HEK293 (cell line): Measurements from ENCODE around the gene USP6NL.

ENCODE experiments used
- CTCF ChIA-PET: fragments of 350-600 bp; formaldehyde crosslinking; extraction: SDS; loops from one replicate; lab custom pipeline; 2021; ENCODE audit warnings: antibody characterized with exemption; lab: Yijun Ruan, JAX
- POLR2A ChIA-PET: fragments of 300-600 bp; formaldehyde crosslinking; extraction: SDS; loops from one replicate; lab custom pipeline; 2020; ENCODE audit warnings: antibody characterized with exemption, inconsistent platforms; lab: Yijun Ruan, JAX
- H3K27ac ChIP-seq: fragments of 200-500 bp; sonication (Bioruptor generic); 2 replicates; pipeline ENCODE4 v1.5.1; 2014; ENCODE audit warnings: low read depth, low read length, control low read depth, inconsistent platforms; ENCODE audit errors: extremely low read depth
- H3K36me3 ChIP-seq, 2 experiments: fragments of 200-500 bp in 1 of 2; sonication (Bioruptor generic) in 1 of 2; 1 replicate in 1 of 2; 2 replicates in 1 of 2; pipeline ENCODE4 v1.5.1; 2014 to 2017; ENCODE audit warnings: inconsistent platforms in 2 of 2, low read length in 2 of 2; ENCODE audit not compliant: control insufficient read depth in 2 of 2, insufficient read depth in 1 of 2
- H3K4me1 ChIP-seq: fragments of 200-500 bp; sonication (Bioruptor generic); 2 replicates; pipeline ENCODE4 v1.5.1; 2014; ENCODE audit warnings: mild to moderate bottlenecking, low read length, inconsistent platforms; ENCODE audit not compliant: control insufficient read depth, insufficient read depth
- H3K4me3 ChIP-seq: 2 replicates; pipeline ENCODE4 v1.5.1; 2011; ENCODE audit warnings: low read depth, mild to moderate bottlenecking, control low read depth, low read length, moderate library complexity
- H3K9me3 ChIP-seq: fragments of 200-500 bp; sonication (Bioruptor generic); 2 replicates; pipeline ENCODE4 v1.5.1; 2014; ENCODE audit warnings: low read depth, low read length, inconsistent platforms; ENCODE audit not compliant: control insufficient read depth, insufficient read depth
- IKZF3 ChIP-seq: fragments of 450-650 bp; IDR thresholded peaks from 2 replicates; pipeline ENCODE4 v1.5.0; 2018; ENCODE audit warnings: missing biosample characterization, mild to moderate bottlenecking, missing genetic modification characterization, moderate library complexity
- MZF1 ChIP-seq: fragments of 450-650 bp; formaldehyde crosslinking; IDR thresholded peaks from 2 replicates; pipeline ENCODE4 v1.5.1; 2017; ENCODE audit warnings: missing biosample characterization, missing genetic modification characterization, borderline replicate concordance
- SALL2 ChIP-seq: fragments of 450-650 bp; formaldehyde crosslinking; IDR thresholded peaks from 2 replicates; pipeline ENCODE4 v1.5.0; 2017; ENCODE audit warnings: missing biosample characterization, mild to moderate bottlenecking, missing genetic modification characterization, borderline replicate concordance
- ZBTB17 ChIP-seq: fragments of 450-650 bp; formaldehyde crosslinking; IDR thresholded peaks from 2 replicates; pipeline ENCODE4 v1.5.1; 2016; ENCODE audit warnings: missing biosample characterization, missing genetic modification characterization
- ZNF202 ChIP-seq: fragments of 450-650 bp; formaldehyde crosslinking; IDR thresholded peaks from 2 replicates; pipeline ENCODE4 v1.5.1; 2016; ENCODE audit warnings: missing biosample characterization, missing genetic modification characterization, borderline replicate concordance
- ZNF274 ChIP-seq, 2 experiments: fragments of 200-500 bp in 1 of 2; fragments of 450-650 bp in 1 of 2; sonication (Bioruptor generic) in 1 of 2; formaldehyde crosslinking in 1 of 2; IDR thresholded peaks; 2 replicates each; pipeline versions ENCODE4 v1.5.1 to v1.6.1; 2014 to 2016; ENCODE audit warnings: borderline replicate concordance in 1 of 2, inconsistent platforms in 1 of 2, low read length in 1 of 2, missing biosample characterization in 1 of 2, missing genetic modification characterization in 1 of 2
- ZNF514 ChIP-seq: fragments of 450-650 bp; formaldehyde crosslinking; IDR thresholded peaks from 2 replicates; pipeline ENCODE4 v1.5.1; 2016; ENCODE audit warnings: missing biosample characterization, missing genetic modification characterization
- ZNF623 ChIP-seq: fragments of 450-650 bp; formaldehyde crosslinking; IDR thresholded peaks from 2 replicates; pipeline ENCODE4 v1.5.1; 2016; ENCODE audit warnings: missing biosample characterization, missing genetic modification characterization
- ZNF76 ChIP-seq: fragments of 450-650 bp; formaldehyde crosslinking; IDR thresholded peaks from 2 replicates; pipeline ENCODE4; 2016; ENCODE audit warnings: low read depth, missing biosample characterization, missing genetic modification characterization, borderline replicate concordance
- ZNF791 ChIP-seq: fragments of 450-650 bp; formaldehyde crosslinking; IDR thresholded peaks from 2 replicates; pipeline ENCODE4 v1.5.1; 2016; ENCODE audit warnings: missing biosample characterization, missing genetic modification characterization
- ZNF843 ChIP-seq: fragments of 450-650 bp; formaldehyde crosslinking; IDR thresholded peaks from 2 replicates; pipeline ENCODE4 v1.5.1; 2016; ENCODE audit warnings: missing biosample characterization, missing genetic modification characterization
- TF ChIP-seq, protein P1 (sequence below): fragments of 450-650 bp; formaldehyde crosslinking; IDR thresholded peaks from 2 replicates; pipeline ENCODE4 v1.5.1; 2016; ENCODE audit warnings: missing biosample characterization, missing genetic modification characterization
- TF ChIP-seq, protein P2 (sequence below): fragments of 450-650 bp; formaldehyde crosslinking; IDR thresholded peaks from 2 replicates; pipeline ENCODE4 v1.5.1; 2017; ENCODE audit warnings: missing biosample characterization, missing genetic modification characterization
- TF ChIP-seq, protein P3 (sequence below): fragments of 450-650 bp; formaldehyde crosslinking; IDR thresholded peaks from 2 replicates; pipeline ENCODE4 v1.5.0; 2017; ENCODE audit warnings: missing biosample characterization, missing genetic modification characterization, borderline replicate concordance
- TF ChIP-seq, protein P4 (sequence below): fragments of 450-650 bp; formaldehyde crosslinking; IDR thresholded peaks from 2 replicates; pipeline ENCODE4 v1.5.1; 2017; ENCODE audit warnings: missing biosample characterization, missing genetic modification characterization

Gene USP6NL

DNA sequence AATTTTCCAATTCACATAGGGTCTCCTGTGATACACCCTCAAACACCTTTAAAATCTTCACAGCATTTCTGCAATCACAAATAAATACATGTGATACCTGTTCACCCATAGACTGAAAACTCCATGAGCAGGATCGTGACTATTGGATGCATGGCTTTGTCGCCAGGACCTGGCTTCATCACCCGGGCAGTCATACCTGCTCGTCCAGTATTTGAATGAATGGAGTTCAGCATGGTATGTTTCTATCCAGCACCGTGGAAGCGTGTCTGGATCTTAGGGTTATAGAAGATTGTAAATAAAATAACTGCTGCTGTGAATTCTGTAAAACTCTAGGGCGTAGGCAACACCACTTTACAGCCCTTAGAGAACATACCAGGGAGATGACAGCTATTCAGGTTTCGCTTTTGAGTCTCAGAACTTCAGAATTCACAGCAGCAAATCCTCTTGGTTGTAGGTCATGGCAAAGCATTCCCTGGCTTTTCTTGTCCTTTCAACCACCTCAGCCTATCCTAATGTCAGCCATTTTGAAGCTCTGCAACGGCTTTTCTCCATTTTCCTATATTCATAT, 47.4 kb upstream of the USP6NL start (continued):
- TF ChIP-seq, protein P1, sequence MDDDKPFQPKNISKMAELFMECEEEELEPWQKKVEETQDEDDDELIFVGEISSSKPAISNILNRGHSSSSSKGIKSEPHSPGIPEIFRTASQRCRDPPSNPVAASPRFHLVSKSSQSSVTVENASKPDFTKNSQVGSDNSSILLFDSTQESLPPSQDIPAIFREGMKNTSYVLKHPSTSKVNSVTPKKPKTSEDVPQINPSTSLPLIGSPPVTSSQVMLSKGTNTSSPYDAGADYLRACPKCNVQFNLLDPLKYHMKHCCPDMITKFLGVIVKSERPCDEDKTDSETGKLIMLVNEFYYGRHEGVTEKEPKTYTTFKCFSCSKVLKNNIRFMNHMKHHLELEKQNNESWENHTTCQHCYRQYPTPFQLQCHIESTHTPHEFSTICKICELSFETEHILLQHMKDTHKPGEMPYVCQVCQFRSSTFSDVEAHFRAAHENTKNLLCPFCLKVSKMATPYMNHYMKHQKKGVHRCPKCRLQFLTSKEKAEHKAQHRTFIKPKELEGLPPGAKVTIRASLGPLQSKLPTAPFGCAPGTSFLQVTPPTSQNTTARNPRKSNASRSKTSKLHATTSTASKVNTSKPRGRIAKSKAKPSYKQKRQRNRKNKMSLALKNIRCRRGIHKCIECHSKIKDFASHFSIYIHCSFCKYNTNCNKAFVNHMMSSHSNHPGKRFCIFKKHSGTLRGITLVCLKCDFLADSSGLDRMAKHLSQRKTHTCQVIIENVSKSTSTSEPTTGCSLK, result no peak
- TF ChIP-seq ZNF274 (IDR thresholded peaks at IDR 0.05; ENCODE audit: low read length) (no peak), ZNF274 (tag by site-specific recombination; IDR thresholded peaks at IDR 0.05; ENCODE audit: borderline replicate concordance) (no peak), ZNF791 (tag by site-specific recombination) (no peak), ZNF843 (tag by site-specific recombination) (no peak)
- TF ChIP-seq, all 188 proteins: peak for 0

DNA sequence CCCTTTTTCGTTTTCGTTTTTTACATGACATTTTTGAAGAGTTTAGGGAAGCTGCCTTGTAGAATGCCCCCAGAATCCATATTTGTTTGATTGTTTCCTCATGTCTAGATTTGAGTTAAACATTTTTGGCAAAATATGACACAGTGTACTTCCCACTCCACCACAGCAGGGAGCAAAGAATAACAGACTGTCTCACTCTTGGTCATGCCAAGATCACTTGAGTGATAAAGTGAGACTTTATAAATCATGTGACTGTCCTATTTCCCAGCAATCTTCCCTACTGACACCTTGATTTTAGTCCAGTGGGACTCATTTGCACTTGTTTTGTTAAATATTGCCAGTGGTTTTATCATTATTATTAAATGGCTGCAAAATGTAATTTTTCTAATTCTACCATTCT, 44.4 kb upstream of the USP6NL start:
- no peak overlapping the region for H3K27ac ChIP-seq
- H3K36me3 ChIP-seq, result no peaks in the 10 kb centered on the region
- no peak overlapping the region for H3K4me3 ChIP-seq
- POLR2A ChIA-PET, result no interaction called here
- no peaks in the 10 kb centered on the region for H3K9me3 ChIP-seq
- no peak for TF ChIP-seq ZNF623 (tag by site-specific recombination)
- TF ChIP-seq, protein P2, sequence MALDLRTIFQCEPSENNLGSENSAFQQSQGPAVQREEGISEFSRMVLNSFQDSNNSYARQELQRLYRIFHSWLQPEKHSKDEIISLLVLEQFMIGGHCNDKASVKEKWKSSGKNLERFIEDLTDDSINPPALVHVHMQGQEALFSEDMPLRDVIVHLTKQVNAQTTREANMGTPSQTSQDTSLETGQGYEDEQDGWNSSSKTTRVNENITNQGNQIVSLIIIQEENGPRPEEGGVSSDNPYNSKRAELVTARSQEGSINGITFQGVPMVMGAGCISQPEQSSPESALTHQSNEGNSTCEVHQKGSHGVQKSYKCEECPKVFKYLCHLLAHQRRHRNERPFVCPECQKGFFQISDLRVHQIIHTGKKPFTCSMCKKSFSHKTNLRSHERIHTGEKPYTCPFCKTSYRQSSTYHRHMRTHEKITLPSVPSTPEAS (tag by site-specific recombination), result no peak
- TF ChIP-seq, protein P3, sequence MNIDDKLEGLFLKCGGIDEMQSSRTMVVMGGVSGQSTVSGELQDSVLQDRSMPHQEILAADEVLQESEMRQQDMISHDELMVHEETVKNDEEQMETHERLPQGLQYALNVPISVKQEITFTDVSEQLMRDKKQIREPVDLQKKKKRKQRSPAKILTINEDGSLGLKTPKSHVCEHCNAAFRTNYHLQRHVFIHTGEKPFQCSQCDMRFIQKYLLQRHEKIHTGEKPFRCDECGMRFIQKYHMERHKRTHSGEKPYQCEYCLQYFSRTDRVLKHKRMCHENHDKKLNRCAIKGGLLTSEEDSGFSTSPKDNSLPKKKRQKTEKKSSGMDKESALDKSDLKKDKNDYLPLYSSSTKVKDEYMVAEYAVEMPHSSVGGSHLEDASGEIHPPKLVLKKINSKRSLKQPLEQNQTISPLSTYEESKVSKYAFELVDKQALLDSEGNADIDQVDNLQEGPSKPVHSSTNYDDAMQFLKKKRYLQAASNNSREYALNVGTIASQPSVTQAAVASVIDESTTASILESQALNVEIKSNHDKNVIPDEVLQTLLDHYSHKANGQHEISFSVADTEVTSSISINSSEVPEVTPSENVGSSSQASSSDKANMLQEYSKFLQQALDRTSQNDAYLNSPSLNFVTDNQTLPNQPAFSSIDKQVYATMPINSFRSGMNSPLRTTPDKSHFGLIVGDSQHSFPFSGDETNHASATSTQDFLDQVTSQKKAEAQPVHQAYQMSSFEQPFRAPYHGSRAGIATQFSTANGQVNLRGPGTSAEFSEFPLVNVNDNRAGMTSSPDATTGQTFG (tag by site-specific recombination), result no peak
- TF ChIP-seq, protein P4, sequence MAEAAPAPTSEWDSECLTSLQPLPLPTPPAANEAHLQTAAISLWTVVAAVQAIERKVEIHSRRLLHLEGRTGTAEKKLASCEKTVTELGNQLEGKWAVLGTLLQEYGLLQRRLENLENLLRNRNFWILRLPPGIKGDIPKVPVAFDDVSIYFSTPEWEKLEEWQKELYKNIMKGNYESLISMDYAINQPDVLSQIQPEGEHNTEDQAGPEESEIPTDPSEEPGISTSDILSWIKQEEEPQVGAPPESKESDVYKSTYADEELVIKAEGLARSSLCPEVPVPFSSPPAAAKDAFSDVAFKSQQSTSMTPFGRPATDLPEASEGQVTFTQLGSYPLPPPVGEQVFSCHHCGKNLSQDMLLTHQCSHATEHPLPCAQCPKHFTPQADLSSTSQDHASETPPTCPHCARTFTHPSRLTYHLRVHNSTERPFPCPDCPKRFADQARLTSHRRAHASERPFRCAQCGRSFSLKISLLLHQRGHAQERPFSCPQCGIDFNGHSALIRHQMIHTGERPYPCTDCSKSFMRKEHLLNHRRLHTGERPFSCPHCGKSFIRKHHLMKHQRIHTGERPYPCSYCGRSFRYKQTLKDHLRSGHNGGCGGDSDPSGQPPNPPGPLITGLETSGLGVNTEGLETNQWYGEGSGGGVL, result 0 out of 2 replicates have a peak, but pooled peaks have one; percentile 14
- TF ChIP-seq ZBTB17 (tag by site-specific recombination), result peak; percentile 37
- no peak for TF ChIP-seq IKZF3
- TF ChIP-seq MZF1, result no peak
- CTCF ChIA-PET, result interaction anchor here (0.7 kb wide), 2 partner anchors 69 to 749 kb away, joined by 3 read pairs; no protein-coding TSS in a partner anchor
- H3K4me1 ChIP-seq, result peaks cover 3% of the 10 kb centered on the region; the same call in 1 of the 2 replicates

DNA sequence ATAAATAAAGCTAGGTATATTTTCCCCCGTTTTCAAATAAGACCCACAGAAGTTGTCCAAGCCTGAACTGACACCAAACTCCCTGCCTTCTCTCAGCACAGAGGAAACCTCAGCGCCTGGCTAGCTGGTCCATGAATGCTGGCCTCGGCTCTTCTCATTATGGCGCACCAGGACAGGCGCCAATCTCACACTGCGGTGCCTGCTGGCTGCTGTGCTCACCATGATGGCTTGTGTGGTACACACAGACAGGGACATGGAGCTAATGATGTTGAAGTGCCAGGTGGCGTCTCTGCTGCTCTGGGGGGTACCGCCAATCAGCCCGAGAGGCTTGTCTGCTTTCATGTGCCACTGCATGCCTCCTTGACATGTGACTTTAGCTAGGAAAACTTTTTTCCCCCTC, 43.2 kb upstream of the USP6NL start:
- POLR2A ChIA-PET, result no interaction called here
- TF ChIP-seq ZNF202 (tag by site-specific recombination) (no peak), ZNF76 (no peak), ZNF514 (tag by site-specific recombination) (no peak), ZNF623 (tag by site-specific recombination) (no peak), SALL2 (tag by site-specific recombination) (no peak)
- TF ChIP-seq, all 188 proteins: peak for 0
- H3K9me3 ChIP-seq, result no peaks in the 10 kb centered on the region
- CTCF ChIA-PET, result interaction anchor here (0.8 kb wide), 1 partner anchor 183 kb away, joined by 3 read pairs; no protein-coding TSS in a partner anchor
- no peak overlapping the region for H3K4me3 ChIP-seq
- no peak overlapping the region for H3K27ac ChIP-seq
- H3K4me1 ChIP-seq, result peaks cover 3% of the 10 kb centered on the region; the same call in 1 of the 2 replicates
- H3K36me3 ChIP-seq, result no peaks in the 10 kb centered on the region
